AG04450 (cell line): Measurements from ENCODE around the gene MEIS3. TPM values are rescaled to one million over a fixed set of nuclear protein-coding genes. Genes with fewer than 3 reads are reported as not detected.

Experiments
- CTCF ChIA-PET: fragments of 300-600, 350-600 bp; formaldehyde crosslinking; extraction: SDS; loops from one replicate; lab custom pipeline; 2022; ENCODE audit warnings: antibody characterized with exemption, inconsistent platforms; lab: Charles Lee
- POLR2A ChIA-PET: fragments of 350-600 bp; formaldehyde crosslinking; extraction: SDS; loops from one replicate; lab custom pipeline; 2021; ENCODE audit warnings: antibody characterized with exemption, inconsistent platforms; lab: Yijun Ruan, JAX
- DNase-seq: peaks from one replicate; pipeline ENCODE4 v3.0.0-alpha.2; 2011; ENCODE audit warnings: low read depth, low spot score
- H3K27ac ChIP-seq: one replicate; pipeline ENCODE4 v1.5.1; 2012; ENCODE audit warnings: low read depth, low read length, control low read depth
- H3K27me3 ChIP-seq: one replicate; pipeline ENCODE4 v1.6.0; 2012; ENCODE audit warnings: low read length; ENCODE audit not compliant: control insufficient read depth, insufficient read depth
- H3K4me3 ChIP-seq: 2 replicates; pipeline ENCODE4 v1.5.1; 2011; ENCODE audit warnings: mild to moderate bottlenecking, low read depth, low read length, control low read depth
- H3K9me3 ChIP-seq: 2 replicates; pipeline ENCODE4 v1.5.1; 2012; ENCODE audit warnings: low read length; ENCODE audit not compliant: control insufficient read depth, insufficient read depth
- CTCF ChIP-seq: IDR thresholded peaks from 2 replicates; pipeline ENCODE4 v1.5.1; 2011; ENCODE audit warnings: low read depth, low read length, control low read depth, inconsistent platforms
- polyA plus RNA-seq: library from polyadenylated mRNA; depleted of rRNA; stranded (reverse); fragments of >200 nt; gene quantifications from 2 replicates; pipeline ENCODE4 v1.2.3, GENCODE V29; 2011

The MEIS3 gene
- polyA plus RNA-seq, 1 experiment, result 21.6 TPM

- Histone ChIP-seq H3K27ac (no peak overlapping the region), H3K27me3 (peaks cover 68% of the 10 kb centered on the region), H3K9me3 (peaks cover 9% of the 10 kb centered on the region), H3K4me3 (no peak overlapping the region)
- no peak for TF ChIP-seq CTCF
- no peak for DNase-seq
- ChIA-PET POLR2A (interaction anchor here (0.6 to 1.0 kb wide), 3 partner anchors 17 to 78 kb away, joined by 4 to 7 read pairs (median 5); no protein-coding TSS in a partner anchor), CTCF (interaction anchor here (1.0 to 1.4 kb wide), 5 partner anchors 11 to 267 kb away, joined by 3 to 5 read pairs (median 3); partner anchors contain the start of gene NAPA)
Observed at GRCh38 chr19:47445527-47445926, 26.2 kb upstream of the MEIS3 start.

GRCh38 chr19:47444388-47444821 is 25.1 kb upstream of the MEIS3 start:
- ChIA-PET POLR2A (no interaction called here), CTCF (interaction anchor here (1.0 to 1.1 kb wide), 2 partner anchors 10 to 39 kb away, joined by 3 read pairs; no protein-coding TSS in a partner anchor)
- Histone ChIP-seq H3K27ac (no peak overlapping the region), H3K4me3 (no peak overlapping the region), H3K27me3 (peaks cover 58% of the 10 kb centered on the region), H3K9me3 (peaks cover 9% of the 10 kb centered on the region)
- no peak for DNase-seq
- TF ChIP-seq CTCF, result no peak

GRCh38 chr19:47443331-47443730 is 24.0 kb upstream of the MEIS3 start:
- DNase-seq, result no peak

GRCh38 chr19:47438793-47439220 is 19.5 kb upstream of the MEIS3 start:
- Histone ChIP-seq H3K27ac (no peak overlapping the region), H3K4me3 (no peak overlapping the region), H3K27me3 (peaks cover 24% of the 10 kb centered on the region), H3K9me3 (no peaks in the 10 kb centered on the region)
- ChIA-PET POLR2A (no interaction called here), CTCF (interaction anchor here (1.0 to 9.0 kb wide), 4 partner anchors 11 to 269 kb away, joined by 3 to 212 read pairs (median 8); partner anchors contain the start of gene EHD2)
- no peak for DNase-seq
- TF ChIP-seq CTCF, result no peak

More at GRCh38 chr19:47443331-47443730, 24.0 kb upstream of the MEIS3 start:
- CTCF ChIA-PET, result no interaction called here
- no peak for TF ChIP-seq CTCF
- no peak overlapping the region for H3K27ac ChIP-seq
- H3K4me3 ChIP-seq, result no peak overlapping the region
- POLR2A ChIA-PET, result no interaction called here
- H3K9me3 ChIP-seq, result peaks cover 9% of the 10 kb centered on the region
- H3K27me3 ChIP-seq, result peaks cover 53% of the 10 kb centered on the region

- H3K4me3 ChIP-seq, result no peak overlapping the region
- ChIA-PET CTCF (interaction anchor here (0.8 to 9.0 kb wide), 6 partner anchors 10 to 270 kb away, joined by 3 to 212 read pairs (median 12); partner anchors contain the start of genes EHD2 and KPTN), POLR2A (no interaction called here)
Observed at GRCh38 chr19:47437500-47437899, 18.2 kb upstream of the MEIS3 start.

More at GRCh38 chr19:47437500-47437899, 18.2 kb upstream of the MEIS3 start:
- peaks cover 16% of the 10 kb centered on the region for H3K27me3 ChIP-seq
- TF ChIP-seq CTCF, result no peak
- DNase-seq, result no peak
- H3K27ac ChIP-seq, result no peak overlapping the region
- no peaks in the 10 kb centered on the region for H3K9me3 ChIP-seq
